RWPE2 (cell line): ENCODE measurements around the gene NEMF.

Experiments
- ATAC-seq: fragments of 200-7000 bp; cut with Tn5 transposase; 3 replicates; pipeline ENCODE4 v1.9.1; 2021; ENCODE audit warnings: low read depth
- DNase-seq: peaks from one replicate; pipeline ENCODE4 v3.0.0-alpha.2; 2020; ENCODE audit warnings: low spot score
- H3K27ac ChIP-seq: fragments of 450-650 bp; 2 replicates; pipeline ENCODE4 v1.5.1; 2017; ENCODE audit warnings: mild to moderate bottlenecking; ENCODE audit not compliant: poor library complexity, severe bottlenecking
- H3K27me3 ChIP-seq: fragments of 250-450 bp; sonication (Bioruptor Pico); 2 replicates; pipeline ENCODE4 v1.5.1; 2021; ENCODE audit warnings: mild to moderate bottlenecking, moderate library complexity; ENCODE audit not compliant: insufficient read depth, poor library complexity, severe bottlenecking
- H3K36me3 ChIP-seq: fragments of 250-450 bp; sonication (Bioruptor Pico); 2 replicates; pipeline ENCODE4 v1.5.1; 2020; ENCODE audit warnings: low read depth, mild to moderate bottlenecking, moderate library complexity
- H3K4me1 ChIP-seq: fragments of 250-450 bp; sonication (Bioruptor Pico); 2 replicates; pipeline ENCODE4 v1.5.1; 2021; ENCODE audit warnings: mild to moderate bottlenecking, moderate library complexity; ENCODE audit not compliant: insufficient read depth, poor library complexity, severe bottlenecking
- H3K4me3 ChIP-seq: fragments of 250-450 bp; sonication (Bioruptor Pico); 2 replicates; pipeline ENCODE4 v1.5.1; 2021; ENCODE audit warnings: mild to moderate bottlenecking, moderate library complexity; ENCODE audit not compliant: severe bottlenecking
- H3K9me3 ChIP-seq: fragments of 250-450 bp; sonication (Bioruptor Pico); 2 replicates; pipeline ENCODE4 v1.5.1; 2021; ENCODE audit warnings: mild to moderate bottlenecking, moderate library complexity; ENCODE audit not compliant: severe bottlenecking
- CTCF ChIP-seq: fragments of 450-650 bp; IDR thresholded peaks from one replicate; pipeline ENCODE4 v1.5.1; 2017; ENCODE audit warnings: mild to moderate bottlenecking, moderate library complexity; ENCODE audit not compliant: poor library complexity, severe bottlenecking

Gene NEMF

GRCh38 chr14:49733836-49734235 lies 118.8 kb downstream of the NEMF start:
- no peaks in the 10 kb centered on the region for H3K27me3 ChIP-seq
- H3K27ac ChIP-seq, result no peak overlapping the region
- ATAC-seq, result no peak
- H3K4me1 ChIP-seq, result no peaks in the 10 kb centered on the region
- H3K9me3 ChIP-seq, result no peaks in the 10 kb centered on the region
- H3K4me3 ChIP-seq, result no peak overlapping the region
- DNase-seq, result no peak
- no peak for TF ChIP-seq CTCF
- H3K36me3 ChIP-seq, result no peaks in the 10 kb centered on the region

- no peaks in the 10 kb centered on the region for H3K27me3 ChIP-seq
- H3K4me3 ChIP-seq, result no peak overlapping the region
- no peak for ATAC-seq
- H3K36me3 ChIP-seq, result no peaks in the 10 kb centered on the region
- DNase-seq, result no peak
- TF ChIP-seq CTCF, result no peak
- H3K27ac ChIP-seq, result no peak overlapping the region
- no peaks in the 10 kb centered on the region for H3K9me3 ChIP-seq
- no peaks in the 10 kb centered on the region for H3K4me1 ChIP-seq
Measured at GRCh38 chr14:49732896-49733295, 119.7 kb downstream of the NEMF start.
